CD4-positive, alpha-beta T cell (primary cell): ENCODE results near the gene SFT2D3. TPM values are rescaled to one million over a fixed set of nuclear protein-coding genes. Genes with fewer than 3 reads are reported as not detected.

Experiments
- ATAC-seq: fragments of 200-7000 bp; cut with Tn5 transposase; one replicate; pipeline ENCODE4 v1.10.0; 2022; ENCODE audit warnings: mild to moderate bottlenecking; ENCODE audit not compliant: poor library complexity
- CTCF ChIA-PET: fragments of 350-600 bp; sonication (Branson Sonifier 250); formaldehyde crosslinking; loops from one replicate; lab custom pipeline; 2021; ENCODE audit warnings: antibody characterized with exemption, inconsistent platforms; lab: Charles Lee
- POLR2A ChIA-PET: fragments of 350-600 bp; sonication (Branson Sonifier 250); formaldehyde crosslinking; loops from one replicate; lab custom pipeline; 2021; ENCODE audit warnings: antibody characterized with exemption, inconsistent platforms; lab: Charles Lee
- DNase-seq, 14 experiments: peaks; one replicate each; pipeline ENCODE4 v3.0.0-alpha.2; 2013 to 2020; ENCODE audit warnings: mixed read lengths in 2 of 14
- H3K27ac ChIP-seq, 2 donors: one replicate each; pipeline versions ENCODE4 v1.5.1 to v1.7.0; 2013; ENCODE audit warnings: low read length in 2 of 2, low read depth in 1 of 2, mild to moderate bottlenecking in 1 of 2
- H3K27me3 ChIP-seq, 2 experiments: 1 replicate in 1 of 2; 2 replicates in 1 of 2; pipeline versions ENCODE4 v1.6.1 to v1.7.0; 2013; ENCODE audit warnings: low read length in 2 of 2, control low read depth in 1 of 2, mild to moderate bottlenecking in 1 of 2, moderate library complexity in 1 of 2; ENCODE audit not compliant: insufficient read depth in 2 of 2, control insufficient read depth in 1 of 2
- H3K36me3 ChIP-seq: one replicate; pipeline ENCODE4 v1.6.1; 2013; ENCODE audit warnings: low read length, control low read depth; ENCODE audit not compliant: insufficient read depth
- H3K4me1 ChIP-seq: one replicate; pipeline ENCODE4 v1.6.1; 2013; ENCODE audit warnings: low read length, control low read depth; ENCODE audit not compliant: insufficient read depth
- H3K4me3 ChIP-seq: one replicate; pipeline ENCODE4 v1.5.1; 2013; ENCODE audit warnings: mild to moderate bottlenecking, low read length, moderate library complexity
- H3K9me3 ChIP-seq, 2 experiments: 1 replicate in 1 of 2; 2 replicates in 1 of 2; pipeline versions ENCODE4 v1.6.1 to v1.7.0; 2013; ENCODE audit warnings: low read length in 2 of 2, mild to moderate bottlenecking in 2 of 2, control low read depth in 1 of 2, moderate library complexity in 1 of 2; ENCODE audit not compliant: control insufficient read depth in 1 of 2, insufficient read depth in 1 of 2
- H3K27ac Mint-ChIP-seq: one replicate; pipeline ENCODE4 v1.8.0; 2020; ENCODE audit warnings: mixed read lengths
- H3K27me3 Mint-ChIP-seq: one replicate; pipeline ENCODE4 v1.8.0; 2021; ENCODE audit warnings: mixed read lengths
- H3K36me3 Mint-ChIP-seq: one replicate; pipeline ENCODE4 v1.8.0; 2021; ENCODE audit warnings: low read depth, mixed read lengths
- H3K4me1 Mint-ChIP-seq: one replicate; pipeline ENCODE4 v1.8.0; 2021; ENCODE audit warnings: low read depth, mixed read lengths
- H3K4me3 Mint-ChIP-seq: one replicate; pipeline ENCODE4 v1.8.0; 2020; ENCODE audit warnings: mild to moderate bottlenecking, mixed read lengths
- H3K9me3 Mint-ChIP-seq: one replicate; pipeline ENCODE4 v1.8.0; 2020; ENCODE audit warnings: mixed read lengths
- intact Hi-C, 2 experiments: fragments of 100-400 bp; cut with DNase I in 1 of 2; cut with micrococcal nuclease in 1 of 2; formaldehyde crosslinking; loops; one replicate each; pipeline versions ENCODE4 v1.15.1 to v1.9.0; 2023 to 2025; cut with DNase I, micrococcal nuclease
- total RNA-seq, 174 experiments: library from RNA in 2 of 174; stranded (reverse) in 2 of 174; gene quantifications; one replicate each; pipeline ENCODE4 v1.2.3 and lab custom pipeline; 2021 to 2026
- TF ChIP-seq, protein P1 (sequence below): fragments of 200-600 bp; IDR thresholded peaks from one replicate; pipeline ENCODE4 v1.8.0; 2022; ENCODE audit warnings: antibody characterized with exemption, mild to moderate bottlenecking

Gene SFT2D3
- total RNA-seq, 2 experiments from 2014 or later: 8.5 to 8.9 TPM

DNA sequence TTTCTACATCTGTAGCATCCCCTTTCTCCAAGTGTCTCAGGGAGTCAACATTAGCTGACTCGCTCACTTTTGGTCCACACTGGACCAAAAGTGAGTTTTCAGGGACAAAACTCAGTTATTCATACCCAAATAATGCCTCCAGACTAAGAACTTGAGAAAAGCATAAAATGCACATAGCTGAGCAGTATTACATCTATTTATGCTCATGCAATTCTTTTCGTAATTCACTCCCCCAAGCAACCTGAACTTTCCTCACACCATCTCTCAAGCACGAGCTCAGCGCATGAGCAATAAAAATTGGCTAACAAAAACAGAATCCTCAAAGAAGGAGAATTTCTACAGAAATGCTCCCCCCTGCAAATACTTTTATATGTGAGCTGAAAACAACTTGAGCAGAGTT is 17.0 kb downstream of the SFT2D3 start:
- Histone ChIP-seq H3K27me3 (no peaks in the 10 kb centered on the region), H3K36me3 (peaks cover 77% of the 10 kb centered on the region), H3K9me3 (no peaks in the 10 kb centered on the region), H3K27ac (no peak overlapping the region), H3K4me3 (no peak overlapping the region), H3K4me1 (no peaks in the 10 kb centered on the region)
- TF ChIP-seq, protein P1, sequence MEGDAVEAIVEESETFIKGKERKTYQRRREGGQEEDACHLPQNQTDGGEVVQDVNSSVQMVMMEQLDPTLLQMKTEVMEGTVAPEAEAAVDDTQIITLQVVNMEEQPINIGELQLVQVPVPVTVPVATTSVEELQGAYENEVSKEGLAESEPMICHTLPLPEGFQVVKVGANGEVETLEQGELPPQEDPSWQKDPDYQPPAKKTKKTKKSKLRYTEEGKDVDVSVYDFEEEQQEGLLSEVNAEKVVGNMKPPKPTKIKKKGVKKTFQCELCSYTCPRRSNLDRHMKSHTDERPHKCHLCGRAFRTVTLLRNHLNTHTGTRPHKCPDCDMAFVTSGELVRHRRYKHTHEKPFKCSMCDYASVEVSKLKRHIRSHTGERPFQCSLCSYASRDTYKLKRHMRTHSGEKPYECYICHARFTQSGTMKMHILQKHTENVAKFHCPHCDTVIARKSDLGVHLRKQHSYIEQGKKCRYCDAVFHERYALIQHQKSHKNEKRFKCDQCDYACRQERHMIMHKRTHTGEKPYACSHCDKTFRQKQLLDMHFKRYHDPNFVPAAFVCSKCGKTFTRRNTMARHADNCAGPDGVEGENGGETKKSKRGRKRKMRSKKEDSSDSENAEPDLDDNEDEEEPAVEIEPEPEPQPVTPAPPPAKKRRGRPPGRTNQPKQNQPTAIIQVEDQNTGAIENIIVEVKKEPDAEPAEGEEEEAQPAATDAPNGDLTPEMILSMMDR: no peak
- no peak for ATAC-seq
- DNase-seq: no peak
- Mint-ChIP-seq H3K9me3 (no peaks in the 10 kb centered on the region), H3K27me3 (no peaks in the 10 kb centered on the region), H3K36me3 (peaks cover 76% of the 10 kb centered on the region), H3K4me3 (no peak overlapping the region), H3K27ac (no peak overlapping the region), H3K4me1 (no peaks in the 10 kb centered on the region)
- ChIA-PET POLR2A (interaction anchor here (1.6 kb wide), 1 partner anchor 16 kb away, joined by 10 read pairs; the partner anchor contains the start of gene SFT2D3), CTCF (no interaction called here)
- intact Hi-C loops: no loop called here

DNA sequence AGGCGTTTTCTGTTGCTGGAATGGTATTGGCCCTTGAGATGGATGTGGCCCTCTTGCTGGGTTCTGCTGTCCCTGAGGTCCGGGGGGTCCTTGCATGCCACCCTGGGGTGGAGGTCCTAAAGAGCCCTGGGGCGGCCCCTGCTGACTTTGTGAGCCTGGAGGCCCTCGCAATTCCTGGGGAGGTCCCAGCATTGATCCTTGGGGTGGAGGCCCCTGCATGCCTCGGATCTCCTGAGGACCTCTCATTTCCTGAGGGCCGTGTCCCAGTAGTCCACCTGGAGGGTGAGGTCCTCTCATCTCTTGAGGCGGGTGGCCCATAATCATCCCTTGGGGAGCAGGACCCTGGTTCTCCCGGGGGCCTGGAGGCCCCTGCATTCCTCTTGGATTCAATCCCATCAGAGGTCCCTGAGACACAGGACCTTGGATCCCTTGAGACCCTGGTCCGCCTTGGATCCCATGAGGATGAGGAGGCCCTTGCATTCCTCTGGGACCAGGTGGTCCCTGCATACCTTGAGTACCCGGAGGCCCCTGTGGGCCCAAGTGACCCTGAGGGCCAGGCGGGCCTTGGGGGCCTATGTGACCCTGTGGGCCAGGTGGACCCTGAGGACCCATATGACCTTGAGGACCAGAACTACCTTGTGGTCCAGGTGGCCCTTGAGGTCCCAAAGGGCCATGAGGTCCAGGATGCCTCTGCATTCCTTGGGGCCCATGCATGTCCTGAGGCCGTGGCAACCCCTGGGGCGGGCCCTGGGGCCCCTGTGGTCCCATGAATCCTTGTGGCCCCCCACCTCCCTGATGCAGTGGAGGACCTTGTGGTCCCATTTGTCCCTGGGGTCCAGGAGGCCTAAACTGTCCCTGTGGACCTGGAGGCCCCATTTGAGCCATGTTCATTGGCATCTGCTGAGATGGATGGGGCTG is 18.3 kb downstream of the SFT2D3 start:
- Histone ChIP-seq H3K9me3 (no peaks in the 10 kb centered on the region), H3K4me1 (no peaks in the 10 kb centered on the region), H3K4me3 (no peak overlapping the region), H3K27ac (no peak overlapping the region), H3K36me3 (peaks cover 81% of the 10 kb centered on the region), H3K27me3 (no peaks in the 10 kb centered on the region)
- POLR2A ChIA-PET: no interaction called here
- CTCF ChIA-PET: no interaction called here
- Mint-ChIP-seq H3K4me3 (no peak overlapping the region), H3K9me3 (no peaks in the 10 kb centered on the region), H3K36me3 (peaks cover 74% of the 10 kb centered on the region), H3K27me3 (no peaks in the 10 kb centered on the region), H3K4me1 (peaks cover under 1% of the 10 kb centered on the region), H3K27ac (no peak overlapping the region)
- intact Hi-C loops: no loop called here
- TF ChIP-seq, protein P1: no peak
- ATAC-seq (no peak), DNase-seq (no peak)

DNA sequence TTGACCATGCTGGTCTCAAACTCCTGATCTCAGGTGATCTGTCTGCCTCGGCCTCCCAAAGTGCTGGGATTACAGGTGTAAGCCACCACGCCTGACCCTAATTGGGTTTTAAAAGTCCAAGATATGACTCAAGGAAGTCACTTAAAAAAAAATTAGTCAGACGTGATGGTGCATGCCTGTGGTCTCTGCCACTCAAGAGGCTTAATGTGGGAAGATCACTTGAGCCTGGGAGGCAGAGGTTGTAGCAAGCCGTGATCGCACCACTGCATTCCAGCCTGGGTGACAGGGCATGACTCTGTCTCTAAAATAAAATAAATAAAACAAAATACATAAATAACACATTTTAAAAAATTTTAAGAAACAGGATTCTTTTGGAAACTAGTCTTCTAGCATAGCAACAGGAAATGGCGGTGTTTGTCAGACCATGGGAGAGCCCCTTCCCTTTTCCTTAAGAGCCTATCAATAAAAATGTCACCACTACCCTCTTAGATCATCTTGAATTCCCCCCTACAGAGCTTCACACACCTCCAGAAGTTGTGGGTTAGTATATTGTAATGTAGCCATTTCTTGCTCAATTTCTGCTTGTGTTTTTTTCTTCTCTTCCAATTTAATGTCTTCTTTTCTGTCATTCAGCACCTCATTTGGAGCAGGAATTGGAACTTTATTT is 20.1 kb downstream of the SFT2D3 start:
- Mint-ChIP-seq H3K27me3 (no peaks in the 10 kb centered on the region), H3K4me3 (no peak overlapping the region), H3K4me1 (peaks cover 7% of the 10 kb centered on the region), H3K27ac (no peak overlapping the region), H3K9me3 (no peaks in the 10 kb centered on the region), H3K36me3 (peaks cover 75% of the 10 kb centered on the region)
- intact Hi-C loops: no loop called here
- ATAC-seq: no peak
- Histone ChIP-seq H3K4me3 (no peak overlapping the region), H3K27me3 (no peaks in the 10 kb centered on the region), H3K36me3 (peaks cover 75% of the 10 kb centered on the region), H3K4me1 (no peaks in the 10 kb centered on the region), H3K9me3 (no peaks in the 10 kb centered on the region), H3K27ac (no peak overlapping the region)
- no peak for DNase-seq
- ChIA-PET CTCF (interaction anchor here (1.0 kb wide), 1 partner anchor 130 kb away, joined by 3 read pairs; no protein-coding TSS in a partner anchor), POLR2A (no interaction called here)
- TF ChIP-seq, protein P1: no peak
